GM12878 (cell line): ENCODE measurements around the gene RAF1. TPM values are rescaled to one million over a fixed set of nuclear protein-coding genes. Genes with fewer than 3 reads are reported as not detected.
A peak's percentile ranks its signal among the peaks of the same experiment; 100 is the strongest.

Experiments used
- BACH1 ChIP-seq: fragments of 450-650 bp; IDR thresholded peaks from 2 replicates; pipeline ENCODE4 v1.6.1; 2017; ENCODE audit warnings: mild to moderate bottlenecking, borderline replicate concordance
- CEBPZ ChIP-seq: fragments of 150-350 bp; IDR thresholded peaks from 2 replicates; pipeline ENCODE4 v1.6.1; 2016; ENCODE audit warnings: low read depth, low read length
- ESRRA ChIP-seq: IDR thresholded peaks from 2 replicates; pipeline ENCODE4 v1.6.1; 2012; ENCODE audit warnings: mild to moderate bottlenecking, low read length, improper control_type of control experiment
- HCFC1 ChIP-seq: fragments of 150-350 bp; IDR thresholded peaks from 2 replicates; pipeline ENCODE4 v1.6.1; 2014; ENCODE audit warnings: low read length
- IRF3 ChIP-seq: fragments of 450-650 bp; IDR thresholded peaks from 2 replicates; pipeline ENCODE4 v1.6.1; 2014; ENCODE audit warnings: mild to moderate bottlenecking
- IRF4 ChIP-seq: IDR thresholded peaks from 2 replicates; pipeline ENCODE4 v1.6.1; 2011; ENCODE audit warnings: low read depth, low read length
- NR2C1 ChIP-seq: fragments of 450-650 bp; IDR thresholded peaks from 2 replicates; pipeline ENCODE4 v1.6.1; 2017; ENCODE audit warnings: antibody characterized with exemption, mild to moderate bottlenecking, moderate library complexity
- NR2C2 ChIP-seq: IDR thresholded peaks from 2 replicates; pipeline ENCODE4 v1.6.1; 2011; ENCODE audit warnings: borderline replicate concordance, low read depth; ENCODE audit not compliant: control insufficient read depth, insufficient read length
- PAX5 ChIP-seq: IDR thresholded peaks from 2 replicates; pipeline ENCODE4 v1.6.1; 2011; ENCODE audit warnings: low read depth, low read length, borderline replicate concordance
- PKNOX1 ChIP-seq: fragments of 450-650 bp; IDR thresholded peaks from 2 replicates; pipeline ENCODE4 v1.6.1; 2016; ENCODE audit warnings: mild to moderate bottlenecking
- PML ChIP-seq: IDR thresholded peaks from 2 replicates; pipeline ENCODE4 v1.6.1; 2012; ENCODE audit warnings: low read length, inconsistent platforms
- POU2F2 ChIP-seq: IDR thresholded peaks from 3 replicates; pipeline ENCODE4 v1.6.1; 2011; ENCODE audit warnings: low read depth, mild to moderate bottlenecking, low read length, borderline replicate concordance
- RB1 ChIP-seq: fragments of 450-650 bp; formaldehyde crosslinking; IDR thresholded peaks from 2 replicates; pipeline ENCODE4 v1.6.1; 2017; ENCODE audit warnings: mild to moderate bottlenecking, borderline replicate concordance
- RFX5 ChIP-seq: IDR thresholded peaks from 2 replicates; pipeline ENCODE4 v1.6.1; 2011; ENCODE audit warnings: low read depth, low read length, improper control_type of control experiment
- SIX5 ChIP-seq: IDR thresholded peaks from 2 replicates; pipeline ENCODE4 v1.6.1; 2011; ENCODE audit warnings: mild to moderate bottlenecking, low read depth, low read length, moderate library complexity; ENCODE audit not compliant: severe bottlenecking
- SKIL ChIP-seq: fragments of 450-650 bp; IDR thresholded peaks from 2 replicates; pipeline ENCODE4 v1.6.1; 2017; ENCODE audit warnings: mild to moderate bottlenecking, low read depth, inconsistent platforms; ENCODE audit not compliant: poor library complexity, severe bottlenecking
- SP1 ChIP-seq: IDR thresholded peaks from one replicate; pipeline ENCODE4 v1.6.1; 2011; ENCODE audit warnings: low read depth, low read length
- TBL1XR1 ChIP-seq: IDR thresholded peaks from 2 replicates; pipeline ENCODE4 v1.6.1; 2012; ENCODE audit warnings: low read depth, low read length, improper control_type of control experiment
- ZBED1 ChIP-seq: IDR thresholded peaks from 2 replicates; pipeline ENCODE4 v1.6.1; 2016; ENCODE audit warnings: borderline replicate concordance
- ZNF24 ChIP-seq: fragments of 450-650 bp; IDR thresholded peaks from 2 replicates; pipeline ENCODE4 v1.6.1; 2017; ENCODE audit warnings: antibody characterized with exemption, mild to moderate bottlenecking
- polyA plus RNA-seq, 11 experiments: library from polyadenylated mRNA; depleted of rRNA in 4 of 11; unstranded in 6 of 11; stranded (reverse) in 5 of 11; fragments of >200 nt; fragmentation: Nextera tagmentation in 4 of 11; fragmentation: Illumina TruSeq in 1 of 11; extraction: Ambion mirVana in 4 of 11; extraction: Trizol in 1 of 11; gene quantifications; 1 replicate in 1 of 11; 2 replicates in 10 of 11; pipeline versions ENCODE4 v1.2.1 to v1.2.3, GENCODE V29; 2011 to 2016; ENCODE audit warnings: inconsistent platforms in 2 of 11, missing spikeins in 2 of 11, low read depth in 1 of 11
- total RNA-seq, 4 experiments: library from RNA; depleted of rRNA in 3 of 4; stranded (reverse); fragments of >200 nt in 3 of 4; fragmentation: Illumina TruSeq in 1 of 4; extraction: Trizol in 1 of 4; gene quantifications; 2 replicates each; pipeline versions ENCODE4 v1.2.1 to v1.2.3, GENCODE V29; 2013 to 2021

Gene RAF1
- total and polyA plus RNA-seq, 10 of the 15 experiments (the other 5 are each of a cell fraction or from before 2014, with no cell fraction given): 20.4 to 151 (median 77.8) TPM

- TF ChIP-seq ESRRA (peak; percentile 49; the same call in 1 of the 2 replicates), IRF3 (peak; percentile 33; the same call in 1 of the 2 replicates), RFX5 (0 out of 2 replicates have a peak, but pooled peaks have one; percentile 28), RB1 (peak; percentile 87; the same call in 1 of the 2 replicates), ZBED1 (no peak), BACH1 (peak; percentile 20; the same call in 1 of the 2 replicates), NR2C2 (peak; percentile 94), NR2C1 (0 out of 2 replicates have a peak, but pooled peaks have one; percentile 14), SIX5 (peak; percentile 47), IRF4 (peak; percentile 6; the same call in 1 of the 2 replicates), PKNOX1 (peak; percentile 31; the same call in 1 of the 2 replicates), TBL1XR1 (no peak), SP1 (peak; percentile 85), CEBPZ (peak; percentile 56; the same call in 1 of the 2 replicates), POU2F2 (peak; percentile 60; the same call in 2 of the 3 replicates), HCFC1 (peak; percentile 75), PAX5 (peak; percentile 20; the same call in 1 of the 2 replicates), SKIL (peak; percentile 18), ZNF24 (0 out of 2 replicates have a peak, but pooled peaks have one; percentile 4), PML (peak; percentile 98)
These were observed at the start of gene RAF1 (continued) for GRCh38 chr3:12663936-12664908.
